GM18526 (cell line): ENCODE data around the gene CD63.

ENCODE experiments used
- POLR2A ChIP-seq: IDR thresholded peaks from 3 replicates; pipeline ENCODE4 v1.6.1; 2011; ENCODE audit not compliant: insufficient read length; ENCODE audit errors: extremely low read depth

CD63 gene

DNA sequence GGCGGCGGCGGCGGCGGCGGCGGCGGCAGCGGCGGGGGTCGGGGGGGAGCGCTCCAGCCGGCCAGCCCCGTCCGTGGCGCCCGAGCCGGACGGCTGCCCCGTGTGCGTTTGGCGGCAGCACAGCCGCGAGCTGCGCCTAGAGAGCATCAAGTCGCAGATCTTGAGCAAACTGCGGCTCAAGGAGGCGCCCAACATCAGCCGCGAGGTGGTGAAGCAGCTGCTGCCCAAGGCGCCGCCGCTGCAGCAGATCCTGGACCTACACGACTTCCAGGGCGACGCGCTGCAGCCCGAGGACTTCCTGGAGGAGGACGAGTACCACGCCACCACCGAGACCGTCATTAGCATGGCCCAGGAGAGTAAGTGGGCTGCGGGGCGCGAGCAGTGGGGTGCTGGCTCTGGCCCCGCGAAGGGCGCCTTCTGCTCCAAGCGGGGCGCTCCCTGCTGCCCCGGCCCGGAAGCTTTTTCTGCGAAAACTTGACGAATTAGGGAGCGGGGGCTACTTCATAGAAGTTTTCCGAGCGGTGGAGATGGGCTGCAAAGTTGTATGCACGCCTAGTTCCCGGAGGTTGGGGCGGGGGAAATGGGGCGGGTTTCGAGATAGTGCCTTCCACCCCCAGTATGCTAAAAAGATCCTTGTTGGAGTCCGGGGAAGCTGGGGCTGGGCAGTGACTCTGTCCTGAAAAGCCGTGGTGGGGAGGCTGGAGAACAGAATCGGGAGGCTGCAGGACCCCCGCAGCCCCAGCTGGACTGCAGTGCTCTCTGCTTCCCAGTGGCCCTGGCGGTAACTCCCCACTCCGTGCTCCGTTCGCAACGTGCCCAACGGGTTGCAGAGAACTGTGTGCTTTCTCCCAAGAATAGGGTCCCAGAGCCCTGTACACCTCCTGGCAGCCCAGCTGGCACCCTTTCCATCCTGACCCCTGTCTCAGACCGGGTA is 14.9 kb upstream of the CD63 start:
- TF ChIP-seq POLR2A = peak; percentile 24

DNA sequence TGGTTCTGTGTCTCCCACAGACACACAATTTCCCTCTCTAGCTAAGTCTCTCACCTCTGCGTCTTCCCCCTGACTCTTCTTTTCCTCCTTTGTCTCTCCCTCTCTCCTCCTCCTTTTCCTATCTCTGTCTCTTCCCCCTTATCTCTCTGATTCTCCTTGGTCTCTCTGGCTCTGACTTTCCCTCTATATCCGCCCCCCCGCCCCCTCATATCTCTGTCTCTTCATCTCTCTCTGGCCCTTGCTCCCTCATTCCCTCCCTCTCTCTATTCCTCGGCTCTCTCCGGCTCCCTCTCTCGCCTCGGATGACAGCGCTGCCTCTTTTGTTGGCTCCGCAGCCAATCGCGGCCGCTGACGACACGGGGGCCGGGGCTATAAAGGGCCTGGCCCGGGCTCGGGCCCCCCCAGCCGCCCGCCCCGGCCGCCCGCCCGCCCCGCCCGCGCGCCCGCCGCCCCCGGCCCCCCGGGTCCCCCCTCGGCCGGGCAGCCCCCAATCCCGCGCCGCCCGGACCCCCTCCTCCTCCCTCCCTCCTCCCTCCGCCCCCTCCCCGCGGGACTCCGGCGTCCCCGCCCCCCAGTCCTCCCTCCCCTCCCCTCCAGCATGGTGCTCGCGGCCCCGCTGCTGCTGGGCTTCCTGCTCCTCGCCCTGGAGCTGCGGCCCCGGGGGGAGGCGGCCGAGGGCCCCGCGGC is 14.1 kb upstream of the CD63 start, which contains the start of gene GDF11:
Gene GDF11 (plus strand): TSS at position 404 of the 687 bp plus-strand sequence. CDS start 195 bp downstream, at position 599.
- TF ChIP-seq POLR2A = no peak

DNA sequence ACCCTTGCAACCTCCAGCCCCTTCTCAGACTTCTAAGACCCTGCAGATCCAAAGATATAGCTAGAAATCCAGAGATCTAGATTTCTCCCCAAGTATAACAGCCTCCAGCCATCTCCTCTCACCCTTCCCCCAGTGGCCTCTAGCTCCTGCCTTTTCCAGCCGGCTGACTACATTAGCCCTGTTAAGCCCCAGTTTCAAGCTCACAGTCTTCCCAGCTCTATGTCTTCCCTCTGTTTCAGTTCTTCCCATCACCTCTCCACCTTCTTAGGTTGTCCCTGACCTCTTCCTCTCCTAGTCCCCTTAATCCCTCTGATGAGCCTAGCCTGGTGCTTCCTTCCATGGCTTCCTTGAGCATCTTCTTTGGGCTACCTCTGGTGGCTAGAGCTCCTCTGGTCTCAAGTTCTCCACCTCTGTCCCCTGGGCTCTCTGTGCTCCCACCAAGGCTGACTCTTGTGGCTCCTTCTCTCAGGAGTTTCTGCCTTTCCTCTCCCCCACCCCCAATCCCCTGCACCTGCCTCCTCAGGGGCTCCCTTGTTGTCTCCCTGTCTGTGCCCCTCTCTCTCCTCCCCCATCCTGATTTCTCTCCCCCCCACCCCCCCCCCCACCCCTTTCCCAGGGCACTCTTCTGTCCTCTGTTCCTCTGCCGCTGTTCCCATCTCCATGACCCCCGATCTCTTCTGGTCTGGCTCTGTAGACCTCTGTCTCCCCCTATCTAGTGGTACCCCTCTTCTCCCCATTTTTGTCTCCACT is 13.3 kb upstream of the CD63 start:
- TF ChIP-seq POLR2A = no peak

DNA sequence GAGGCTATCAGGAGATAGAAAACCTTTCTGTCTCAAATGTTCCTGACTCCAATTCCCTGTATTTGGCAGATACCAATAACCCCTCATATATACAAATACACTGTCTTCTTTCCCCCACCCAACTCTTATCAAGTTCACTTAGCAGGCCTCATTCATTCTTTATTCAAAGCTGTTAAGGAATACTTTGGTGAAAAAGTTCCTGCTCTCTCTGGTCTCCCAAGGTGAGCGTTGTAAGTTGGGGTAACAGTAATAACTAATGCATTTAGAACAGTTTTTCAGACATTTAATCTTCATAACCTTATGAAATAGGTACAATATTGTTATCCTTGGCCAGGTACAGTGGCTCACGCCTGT is 10.2 kb upstream of the CD63 start:
- TF ChIP-seq POLR2A = no peak

DNA sequence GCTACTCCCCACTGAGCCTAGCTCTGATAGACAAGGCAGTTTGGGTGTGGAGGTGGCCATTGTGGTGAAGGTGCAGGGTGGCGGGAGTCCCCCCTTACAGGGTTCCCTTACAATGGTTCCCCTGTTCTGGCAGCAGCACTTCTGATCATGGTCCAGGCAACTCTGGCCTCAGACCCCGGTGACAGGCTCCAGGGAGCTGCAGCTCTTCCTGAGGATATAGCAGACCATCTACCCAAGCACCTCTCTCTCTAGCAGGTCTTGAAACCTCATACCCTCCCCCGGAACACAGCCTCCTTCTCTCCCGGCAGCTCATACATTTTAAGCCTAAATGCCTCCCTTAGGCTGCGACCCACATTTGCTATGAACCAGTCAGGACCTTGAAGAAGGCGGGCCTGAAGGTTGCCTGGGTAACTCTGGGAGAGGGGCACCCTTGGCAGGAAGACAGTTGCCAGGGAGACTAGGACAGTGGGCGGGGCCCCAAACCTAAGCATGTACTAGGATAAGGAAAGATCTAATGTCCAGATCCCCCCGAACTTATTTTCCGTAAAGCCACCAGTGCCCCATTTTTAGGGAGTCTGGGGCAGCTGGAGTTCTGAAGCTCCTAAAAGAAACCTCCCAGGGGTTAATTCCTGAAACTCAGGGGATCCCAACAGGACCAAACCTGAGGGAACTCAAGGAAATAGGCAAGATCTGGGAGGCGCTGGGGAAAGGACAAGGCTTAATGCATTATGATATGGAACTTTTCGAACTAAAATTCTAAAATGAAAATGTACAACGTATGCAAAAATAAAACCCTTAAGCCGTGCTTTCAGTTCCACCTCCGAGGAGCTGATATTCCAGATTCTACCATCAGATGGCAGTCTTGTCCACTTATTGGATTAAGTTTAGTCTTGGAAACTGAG is 9.6 kb upstream of the CD63 start:
- TF ChIP-seq POLR2A = no peak

DNA sequence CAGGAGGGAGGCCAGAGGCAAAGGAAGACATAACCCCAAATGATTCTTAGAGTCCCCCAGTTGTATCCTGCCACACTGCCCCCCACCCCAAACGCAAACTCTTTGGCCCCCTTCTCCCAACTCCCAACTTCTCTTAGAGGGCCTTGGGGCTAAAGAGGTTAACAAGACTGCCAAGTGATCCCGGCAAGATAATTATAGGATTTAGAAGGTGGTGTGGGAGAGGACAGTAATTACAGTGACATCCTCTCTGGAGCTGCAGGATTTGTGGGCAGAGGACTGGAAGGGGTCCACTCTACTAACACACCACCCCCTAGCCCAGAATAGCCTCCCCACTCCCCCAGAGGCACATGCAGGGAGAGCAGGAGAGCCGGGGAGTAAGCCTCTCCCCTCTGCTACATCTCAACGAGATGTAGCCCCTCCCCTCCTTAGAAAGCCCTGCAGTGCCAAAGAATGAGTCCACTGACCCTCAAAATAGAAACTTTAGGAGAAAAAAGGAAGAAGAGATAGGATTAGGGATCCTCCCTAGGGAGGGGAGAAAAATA is 8.8 kb upstream of the CD63 start:
- no peak for TF ChIP-seq POLR2A

DNA sequence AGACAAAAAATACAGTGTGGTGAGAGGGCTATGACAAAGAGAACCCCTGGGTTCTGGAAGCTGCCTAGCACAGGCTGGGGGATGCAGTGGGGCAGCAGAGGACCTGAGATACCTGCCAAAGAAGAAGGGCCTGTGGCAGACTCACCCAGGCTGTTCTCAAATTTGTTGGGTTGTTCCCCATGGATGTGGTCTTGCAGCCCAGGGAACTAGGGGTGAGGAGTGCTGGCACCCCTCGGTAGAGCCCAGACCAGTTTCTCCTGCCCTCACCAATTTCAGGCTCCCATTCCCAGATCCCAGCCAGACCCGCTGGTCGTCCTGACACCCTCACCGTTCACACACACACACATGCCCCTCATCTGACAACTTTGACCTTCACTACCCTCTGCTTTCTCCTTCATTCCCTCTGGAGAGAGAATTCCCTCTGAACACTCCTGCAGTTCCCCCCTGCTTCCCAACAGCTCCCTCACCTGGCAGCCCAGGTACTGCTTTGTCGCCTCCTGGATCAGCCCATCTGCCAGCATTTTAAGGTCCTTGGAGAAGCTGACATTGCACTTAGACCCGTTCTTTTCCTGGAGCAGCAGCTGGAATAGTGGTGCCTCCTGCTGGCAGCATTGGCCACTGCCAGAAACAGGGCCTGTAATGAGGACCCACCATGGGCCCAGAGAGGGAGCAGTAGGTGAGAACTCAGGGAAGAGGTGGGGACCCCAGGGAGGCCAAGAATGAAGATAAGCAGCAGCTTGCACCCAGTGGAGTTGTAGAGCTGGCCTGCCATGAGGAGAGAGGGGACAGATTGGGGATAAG is 8.2 kb upstream of the CD63 start:
- no peak for TF ChIP-seq POLR2A

DNA sequence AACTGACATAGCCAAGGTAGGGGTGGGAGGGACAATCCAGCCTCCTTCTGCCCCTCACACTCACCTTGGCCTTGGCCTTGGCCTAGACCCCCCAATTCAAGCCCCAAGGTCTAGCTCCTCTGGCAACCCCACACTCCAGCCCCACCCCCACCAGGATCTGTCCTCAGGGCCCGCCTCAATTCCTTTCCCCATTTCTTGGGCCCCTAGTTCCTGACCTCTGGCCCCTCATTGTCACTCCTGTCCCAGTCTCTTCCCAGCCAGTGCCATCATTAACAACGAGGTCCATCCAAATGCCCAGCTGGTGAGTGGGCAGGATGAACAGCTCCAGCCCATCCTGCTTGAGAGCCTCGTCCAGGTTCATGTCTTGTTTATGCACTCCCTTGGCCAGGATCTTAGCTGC is 7.3 kb upstream of the CD63 start:
- no peak for TF ChIP-seq POLR2A

DNA sequence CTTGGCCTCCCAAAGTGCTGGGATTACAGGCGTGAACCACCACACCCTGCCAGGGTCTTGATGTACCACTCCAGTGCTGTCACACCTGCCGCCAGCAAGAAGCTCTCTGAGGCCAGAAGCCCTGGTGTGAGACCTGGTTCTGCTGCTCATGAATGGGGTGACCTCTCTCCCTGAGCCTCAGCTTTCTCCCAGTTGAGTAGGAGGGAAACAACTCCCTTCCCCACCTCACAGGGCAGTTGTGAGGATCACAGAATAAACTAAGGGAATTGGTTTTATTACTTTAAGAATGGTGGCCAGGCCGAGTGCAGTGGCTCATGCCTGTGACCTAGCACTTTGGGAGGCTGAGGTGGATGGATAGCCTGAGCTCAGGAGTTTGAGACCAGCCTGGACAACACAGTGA is 5.8 kb upstream of the CD63 start:
- TF ChIP-seq POLR2A = no peak

DNA sequence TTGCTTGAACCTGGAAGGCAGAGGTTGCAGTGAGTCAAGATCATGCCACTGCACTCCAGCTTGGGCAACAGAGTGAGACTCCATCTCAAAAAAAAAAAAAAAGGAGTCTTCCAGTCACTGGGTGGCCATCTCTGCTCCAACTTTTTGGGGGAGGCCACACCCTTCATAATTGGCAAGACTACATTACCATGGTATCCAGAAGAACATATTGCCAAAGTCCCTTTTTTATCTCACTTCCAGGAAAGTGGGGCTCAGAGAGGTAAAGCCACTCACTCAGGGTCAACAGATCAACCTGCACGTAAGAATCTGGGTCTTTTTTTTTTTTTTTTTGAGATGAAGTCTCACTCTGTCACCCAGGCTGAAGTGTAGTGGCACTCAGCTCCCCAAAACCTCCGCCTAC is 5.0 kb upstream of the CD63 start:
- TF ChIP-seq POLR2A = no peak

DNA sequence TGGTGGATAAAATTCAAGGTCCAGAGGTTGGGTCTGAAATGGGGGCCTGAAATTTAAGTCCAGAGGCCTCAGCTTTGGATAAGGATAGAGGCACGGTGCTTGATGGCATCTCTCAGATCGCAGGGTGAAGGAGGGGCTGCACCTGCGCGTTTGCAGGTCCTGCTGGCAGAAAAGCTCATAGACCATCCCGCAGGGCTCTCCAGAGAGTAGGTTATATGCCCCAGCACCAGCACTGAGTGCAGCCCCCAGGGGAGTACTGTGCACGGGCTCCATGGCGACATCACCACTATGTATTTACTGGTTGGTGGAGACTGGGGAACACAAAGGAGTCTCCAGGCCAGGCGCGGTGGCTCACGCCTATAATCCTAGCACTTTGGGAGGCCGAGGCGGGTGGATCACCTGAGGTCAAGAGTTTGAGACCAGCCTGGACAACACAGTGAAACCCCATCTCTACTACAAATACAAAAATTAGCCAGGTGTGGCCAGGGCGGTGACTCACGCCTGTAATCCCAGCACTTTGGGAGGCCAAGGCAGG is 4.3 kb upstream of the CD63 start:
- no peak for TF ChIP-seq POLR2A

DNA sequence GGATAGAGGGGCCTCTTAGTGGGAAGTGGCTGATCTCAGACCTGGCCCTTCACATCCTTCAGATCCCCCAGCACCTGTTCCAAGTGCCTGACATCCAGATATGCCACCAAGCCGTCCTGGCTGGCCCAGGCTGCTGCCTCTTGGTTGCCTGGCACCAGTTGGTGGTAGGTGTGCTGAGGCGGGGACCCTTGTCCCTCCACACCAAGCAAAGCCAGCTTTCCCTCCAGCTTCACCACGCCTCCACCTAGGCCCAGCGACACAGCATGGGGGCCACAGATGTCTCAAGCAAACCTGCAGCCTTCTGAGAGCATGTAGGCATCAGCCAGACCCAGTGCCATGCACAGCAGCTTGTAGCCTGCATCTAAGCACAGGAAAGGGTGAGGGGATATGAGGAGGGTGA is 3.5 kb upstream of the CD63 start:
- no peak for TF ChIP-seq POLR2A
